Liver (tissue), 2 donors: Measurements from ENCODE around the gene AIP.

ENCODE experiments used
- CTCF ChIP-seq: fragments of 150-350 bp; IDR thresholded peaks from 2 replicates; pipeline ENCODE4 v1.5.1; 2017; ENCODE audit warnings: improper control_type of control experiment, low read depth, low read length; ENCODE audit not compliant: missing input control
- MAX ChIP-seq: IDR thresholded peaks from 2 replicates; pipeline ENCODE4 v1.6.1; 2016; ENCODE audit warnings: antibody characterized with exemption
- donor health status: healthy.

GRCh38 chr11:67506426-67507051, 23.7 kb downstream of the AIP start:
- TF ChIP-seq MAX, result no peak
- TF ChIP-seq CTCF, result no peak
